ENCODE results near the gene UNCX.
"Not testable (repeated sequence)": the region's sequence is repeated elsewhere in the genome, so short reads cannot be mapped to it uniquely, and the experiment has no call there.

The UNCX gene

GRCh38 chr7:1264345-1265280, 31.9 kb downstream of the UNCX start:
- Histone ChIP-seq H3K4me1 (ENCODE audit: control insufficient read depth, insufficient read depth, low read length) (no peaks in the 10 kb centered on the region), H3K36me3 (ENCODE audit: control insufficient read depth, insufficient read depth, low read length) (no peaks in the 10 kb centered on the region), H3K27ac (ENCODE audit: low read depth, low read length) (no peak overlapping the region), H3K4me3 (ENCODE audit: low read depth, low read length) (no peak overlapping the region), H3K9ac (ENCODE audit: low read length) (no peak overlapping the region), H3K27me3 (ENCODE audit: control insufficient read depth, insufficient read depth, low read length) (peaks cover 85% of the 10 kb centered on the region; the same call in 1 of the 2 replicates), H3K9me3 (ENCODE audit: control insufficient read depth, insufficient read depth, low read depth, low read length) (no peaks in the 10 kb centered on the region)

DNA sequence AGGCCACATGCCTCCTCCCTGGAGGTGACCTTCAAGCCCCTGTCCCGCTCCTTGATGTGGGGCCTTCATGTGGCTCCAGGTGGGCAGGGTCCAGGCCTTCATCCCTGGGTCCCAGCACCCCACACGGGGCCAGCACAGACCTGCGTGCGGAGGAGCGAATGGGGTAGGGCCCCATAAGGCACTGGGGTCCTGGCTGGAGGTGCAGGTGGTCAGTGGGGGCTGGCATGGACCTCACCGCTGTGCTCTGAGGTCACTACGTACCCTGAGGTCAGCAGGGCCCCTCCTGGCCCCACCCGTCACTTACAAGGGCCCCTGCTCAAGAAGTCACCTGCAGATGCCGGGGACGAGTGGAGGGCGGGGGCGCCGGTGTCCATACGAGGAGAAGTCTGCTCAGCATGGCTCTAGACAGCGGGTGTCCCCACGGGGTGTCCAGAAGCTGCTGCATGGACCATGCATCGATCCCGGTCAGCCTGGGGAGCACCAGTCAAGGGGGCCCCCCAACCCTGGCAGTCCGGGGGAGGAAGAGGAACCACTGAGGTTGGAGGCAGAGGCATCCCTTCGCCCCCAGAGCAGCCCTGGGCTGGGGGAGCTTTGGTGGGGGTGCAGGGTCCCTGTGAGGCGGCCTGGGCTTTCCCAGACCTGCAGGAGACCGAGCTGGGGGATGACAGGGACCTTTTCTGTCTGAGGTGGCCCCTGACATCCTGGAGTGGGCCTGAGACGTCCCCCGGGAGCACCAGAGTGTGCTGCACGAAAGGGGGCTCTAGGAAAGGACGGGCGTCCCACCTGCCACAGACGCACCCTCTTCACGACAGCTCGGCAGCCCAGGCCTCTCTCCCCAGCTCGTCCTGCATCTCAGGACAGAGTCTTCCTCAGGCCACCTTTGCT, 34.6 kb downstream of the UNCX start:
- Histone ChIP-seq H3K27me3 (ENCODE audit: control insufficient read depth, insufficient read depth, low read length) (peaks cover 90% of the 10 kb centered on the region; the same call in 1 of the 2 replicates), H3K4me1 (ENCODE audit: control insufficient read depth, insufficient read depth, low read length) (no peaks in the 10 kb centered on the region), H3K27ac (ENCODE audit: low read depth, low read length) (no peak overlapping the region), H3K9me3 (ENCODE audit: control insufficient read depth, insufficient read depth, low read depth, low read length) (peaks cover 3% of the 10 kb centered on the region), H3K9ac (ENCODE audit: low read length) (no peak overlapping the region), H3K4me3 (ENCODE audit: low read depth, low read length) (no peak overlapping the region), H3K36me3 (ENCODE audit: control insufficient read depth, insufficient read depth, low read length) (no peaks in the 10 kb centered on the region)

DNA sequence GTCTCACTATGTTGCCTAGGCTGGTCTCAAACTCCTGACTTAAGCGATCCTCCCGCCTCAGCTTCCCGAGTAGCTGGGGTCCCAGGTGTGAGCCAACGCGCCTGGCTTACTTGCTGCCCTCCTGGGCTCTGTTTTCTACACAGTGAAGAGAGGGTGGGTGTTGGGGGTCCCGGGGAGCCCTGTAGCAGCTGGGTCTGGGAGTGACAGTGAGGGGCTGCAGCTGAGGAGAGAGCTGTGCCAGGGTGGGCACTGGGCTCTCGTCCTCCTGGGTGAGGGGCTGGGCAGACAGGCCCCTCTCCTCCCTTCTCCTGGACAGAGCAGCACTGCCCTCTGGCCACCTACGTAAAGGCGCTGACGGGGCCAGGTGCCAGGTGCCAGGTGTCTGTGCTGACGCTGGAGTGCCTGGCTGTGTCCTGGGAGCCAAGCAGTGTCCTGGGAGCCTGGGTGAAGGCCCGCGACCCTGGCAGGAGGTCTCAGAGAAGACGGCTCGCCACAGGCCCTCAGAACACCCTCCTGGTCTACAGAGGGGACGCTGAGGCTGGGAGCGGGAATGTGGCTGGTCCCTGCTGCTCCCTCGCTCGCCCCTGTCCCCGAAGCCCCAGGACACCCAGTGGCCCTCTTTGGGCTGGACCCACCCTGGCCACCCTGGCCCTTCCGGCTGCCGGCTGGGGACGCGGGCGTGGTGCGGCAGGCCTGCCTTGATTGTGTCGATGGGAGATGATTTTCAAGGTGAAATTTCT, 35.6 kb downstream of the UNCX start:
- no peak overlapping the region for H3K27ac ChIP-seq (ENCODE audit: low read depth, low read length)
- H3K4me3 ChIP-seq (ENCODE audit: low read depth, low read length), result no peak overlapping the region
- peaks cover 83% of the 10 kb centered on the region; the same call in 1 of the 2 replicates for H3K27me3 ChIP-seq (ENCODE audit: control insufficient read depth, insufficient read depth, low read length)
- H3K9ac ChIP-seq (ENCODE audit: low read length), result no peak overlapping the region
- no peaks in the 10 kb centered on the region for H3K4me1 ChIP-seq (ENCODE audit: control insufficient read depth, insufficient read depth, low read length)
- H3K9me3 ChIP-seq (ENCODE audit: control insufficient read depth, insufficient read depth, low read depth, low read length), result peaks cover 3% of the 10 kb centered on the region
- H3K36me3 ChIP-seq (ENCODE audit: control insufficient read depth, insufficient read depth, low read length), result no peaks in the 10 kb centered on the region

- H3K4me3 ChIP-seq (ENCODE audit: low read depth, low read length), result no peak overlapping the region
- H3K9ac ChIP-seq (ENCODE audit: low read length), result no peak overlapping the region
- peaks cover 77% of the 10 kb centered on the region; the same call in 1 of the 2 replicates for H3K27me3 ChIP-seq (ENCODE audit: control insufficient read depth, insufficient read depth, low read length)
- H3K9me3 ChIP-seq (ENCODE audit: control insufficient read depth, insufficient read depth, low read depth, low read length), result peaks cover 3% of the 10 kb centered on the region
- no peaks in the 10 kb centered on the region for H3K4me1 ChIP-seq (ENCODE audit: control insufficient read depth, insufficient read depth, low read length)
- no peak overlapping the region for H3K27ac ChIP-seq (ENCODE audit: low read depth, low read length)
- no peaks in the 10 kb centered on the region for H3K36me3 ChIP-seq (ENCODE audit: control insufficient read depth, insufficient read depth, low read length)
Measured at GRCh38 chr7:1268866-1269265, 36.2 kb downstream of the UNCX start.

- Histone ChIP-seq H3K4me1 (ENCODE audit: control insufficient read depth, insufficient read depth, low read length) (no peaks in the 10 kb centered on the region), H3K4me3 (ENCODE audit: low read depth, low read length) (no peak overlapping the region), H3K9ac (ENCODE audit: low read length) (no peak overlapping the region), H3K27ac (ENCODE audit: low read depth, low read length) (no peak overlapping the region), H3K36me3 (ENCODE audit: control insufficient read depth, insufficient read depth, low read length) (no peaks in the 10 kb centered on the region), H3K27me3 (ENCODE audit: control insufficient read depth, insufficient read depth, low read length) (peaks cover 75% of the 10 kb centered on the region; the same call in 1 of the 2 replicates), H3K9me3 (ENCODE audit: control insufficient read depth, insufficient read depth, low read depth, low read length) (peaks cover 3% of the 10 kb centered on the region)
Measured at GRCh38 chr7:1269336-1269890, 36.7 kb downstream of the UNCX start.

DNA sequence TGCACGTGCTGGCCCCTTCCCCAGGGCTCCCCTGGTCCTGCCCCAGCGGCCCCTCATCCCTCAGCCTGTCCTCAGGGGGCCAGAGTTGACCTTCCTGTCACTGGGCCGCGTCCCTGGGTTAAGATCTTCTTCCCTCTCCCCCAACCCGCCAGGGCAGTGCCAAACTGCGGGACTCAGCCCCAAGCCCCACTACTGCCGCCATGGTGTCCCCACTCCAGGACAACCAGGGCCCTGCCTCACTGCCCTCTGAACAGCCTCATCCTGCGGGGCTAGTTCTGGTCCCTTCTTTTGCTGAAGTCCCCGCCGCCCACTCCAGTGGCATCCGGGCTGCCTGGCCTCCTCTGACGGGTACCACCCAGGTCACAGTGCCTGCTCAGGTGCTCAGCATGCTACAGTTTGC, 37.5 kb downstream of the UNCX start:
- Histone ChIP-seq H3K27me3 (ENCODE audit: control insufficient read depth, insufficient read depth, low read length) (peaks cover 75% of the 10 kb centered on the region; the same call in 1 of the 2 replicates), H3K27ac (ENCODE audit: low read depth, low read length) (no peak overlapping the region), H3K36me3 (ENCODE audit: control insufficient read depth, insufficient read depth, low read length) (no peaks in the 10 kb centered on the region), H3K4me1 (ENCODE audit: control insufficient read depth, insufficient read depth, low read length) (no peaks in the 10 kb centered on the region), H3K4me3 (ENCODE audit: low read depth, low read length) (no peak overlapping the region), H3K9me3 (ENCODE audit: control insufficient read depth, insufficient read depth, low read depth, low read length) (peaks cover 3% of the 10 kb centered on the region), H3K9ac (ENCODE audit: low read length) (no peak overlapping the region)

GRCh38 chr7:1271046-1271445, 38.4 kb downstream of the UNCX start:
- Histone ChIP-seq H3K36me3 (ENCODE audit: control insufficient read depth, insufficient read depth, low read length) (no peaks in the 10 kb centered on the region), H3K9me3 (ENCODE audit: control insufficient read depth, insufficient read depth, low read depth, low read length) (peaks cover 3% of the 10 kb centered on the region), H3K27me3 (ENCODE audit: control insufficient read depth, insufficient read depth, low read length) (peaks cover 77% of the 10 kb centered on the region; the same call in 1 of the 2 replicates), H3K4me3 (ENCODE audit: low read depth, low read length) (no peak overlapping the region), H3K4me1 (ENCODE audit: control insufficient read depth, insufficient read depth, low read length) (no peaks in the 10 kb centered on the region), H3K27ac (ENCODE audit: low read depth, low read length) (no peak overlapping the region), H3K9ac (ENCODE audit: low read length) (no peak overlapping the region)

- peaks cover 77% of the 10 kb centered on the region; the same call in 1 of the 2 replicates for H3K27me3 ChIP-seq (ENCODE audit: control insufficient read depth, insufficient read depth, low read length)
- H3K4me1 ChIP-seq (ENCODE audit: control insufficient read depth, insufficient read depth, low read length), result no peaks in the 10 kb centered on the region
- H3K4me3 ChIP-seq (ENCODE audit: low read depth, low read length), result no peak overlapping the region
- no peaks in the 10 kb centered on the region for H3K36me3 ChIP-seq (ENCODE audit: control insufficient read depth, insufficient read depth, low read length)
- no peak overlapping the region for H3K9ac ChIP-seq (ENCODE audit: low read length)
- no peak overlapping the region for H3K27ac ChIP-seq (ENCODE audit: low read depth, low read length)
- H3K9me3 ChIP-seq (ENCODE audit: control insufficient read depth, insufficient read depth, low read depth, low read length), result peaks cover 3% of the 10 kb centered on the region
Measured at GRCh38 chr7:1271656-1272055, 39.0 kb downstream of the UNCX start.

DNA sequence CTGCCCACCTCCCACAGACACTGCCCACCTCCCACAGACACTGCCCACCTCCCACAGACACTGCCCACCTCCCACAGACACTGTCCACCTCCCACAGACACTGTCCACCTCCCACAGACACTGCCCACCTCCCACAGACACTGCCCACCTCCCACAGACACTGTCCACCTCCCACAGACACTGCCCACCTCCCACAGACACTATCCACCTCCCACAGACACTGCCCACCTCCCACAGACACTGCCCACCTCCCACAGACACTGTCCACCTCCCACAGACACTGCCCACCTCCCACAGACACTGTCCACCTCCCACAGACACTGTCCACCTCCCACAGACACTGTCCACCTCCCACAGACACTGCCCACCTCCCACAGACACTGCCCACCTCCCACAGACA, 39.5 kb downstream of the UNCX start:
- H3K27ac ChIP-seq (ENCODE audit: low read depth, low read length); H3K36me3 ChIP-seq (ENCODE audit: control insufficient read depth, insufficient read depth, low read length); H3K4me3 ChIP-seq (ENCODE audit: low read depth, low read length); H3K4me1 ChIP-seq (ENCODE audit: control insufficient read depth, insufficient read depth, low read length); H3K9ac ChIP-seq (ENCODE audit: low read length); H3K9me3 ChIP-seq (ENCODE audit: control insufficient read depth, insufficient read depth, low read depth, low read length): not testable (repeated sequence)
- H3K27me3 ChIP-seq (ENCODE audit: control insufficient read depth, insufficient read depth, low read length), result peaks cover 73% of the 10 kb centered on the region; the same call in 1 of the 2 replicates

- no peak overlapping the region for H3K9ac ChIP-seq (ENCODE audit: low read length)
- peaks cover 6% of the 10 kb centered on the region for H3K9me3 ChIP-seq (ENCODE audit: control insufficient read depth, insufficient read depth, low read depth, low read length)
- H3K4me3 ChIP-seq (ENCODE audit: low read depth, low read length), result no peak overlapping the region
- H3K36me3 ChIP-seq (ENCODE audit: control insufficient read depth, insufficient read depth, low read length), result no peaks in the 10 kb centered on the region
- H3K27ac ChIP-seq (ENCODE audit: low read depth, low read length), result no peak overlapping the region
- H3K27me3 ChIP-seq (ENCODE audit: control insufficient read depth, insufficient read depth, low read length), result peaks cover 69% of the 10 kb centered on the region; the same call in 1 of the 2 replicates
- no peaks in the 10 kb centered on the region for H3K4me1 ChIP-seq (ENCODE audit: control insufficient read depth, insufficient read depth, low read length)
Measured at GRCh38 chr7:1274121-1274875, 41.6 kb downstream of the UNCX start.
